ENCODE data around the gene ROBO3.

The ROBO3 gene

GRCh38 chr11:124928942-124929665 lies 63.9 kb downstream of the ROBO3 start:
- no peak for DNase-seq

- no peak for DNase-seq
Measured at GRCh38 chr11:124930799-124931198, 65.6 kb downstream of the ROBO3 start.

Measured in activated T-cell treated with anti-CD3 and anti-CD28 coated beads, Interleukin-2, amount 50 U/mL, for 48 hours (primary cell).